Right atrium auricular region (tissue), 2 donors: ENCODE measurements around the gene TRPM6. TPM values are rescaled to one million over a fixed set of nuclear protein-coding genes. Genes with fewer than 3 reads are reported as not detected.

Source experiments
- DNase-seq: peaks from one replicate; pipeline ENCODE4 v3.0.0-alpha.2; 2019; ENCODE audit warnings: low spot score
- H3K27ac ChIP-seq, 2 donors: fragments of 200-600 bp; sonication (generic); 1 replicate in 1 of 2; 2 replicates in 1 of 2; pipeline ENCODE4 v1.5.1; 2016 to 2019
- H3K27me3 ChIP-seq, 2 donors: fragments of 200-600 bp; sonication (generic); one replicate each; pipeline versions ENCODE4 v1.5.1 to v1.6.0; 2017 to 2019
- H3K36me3 ChIP-seq: fragments of 200-600 bp; sonication (generic); one replicate; pipeline ENCODE4 v1.5.1; 2016
- H3K4me1 ChIP-seq, 2 donors: fragments of 200-600 bp; sonication (generic); one replicate each; pipeline versions ENCODE4 v1.5.1 to v1.6.0; 2017 to 2019
- H3K4me3 ChIP-seq, 2 donors: fragments of 200-600 bp; sonication (generic); 1 replicate in 1 of 2; 2 replicates in 1 of 2; pipeline ENCODE4 v1.5.1; 2017 to 2019; ENCODE audit warnings: mild to moderate bottlenecking in 1 of 2, moderate library complexity in 1 of 2
- H3K9me3 ChIP-seq, 2 donors: fragments of 200-600 bp; sonication (generic); one replicate each; pipeline ENCODE4 v1.5.1; 2019
- CTCF ChIP-seq, 2 donors: fragments of 200-600 bp; sonication (generic); IDR thresholded peaks; one replicate each; pipeline ENCODE4 v1.5.1; 2019; ENCODE audit warnings: antibody characterized with exemption in 2 of 2
- total RNA-seq, 2 donors: library from RNA; depleted of rRNA; stranded (reverse); fragments of >200 nt; gene quantifications; one replicate each; pipeline ENCODE4 v1.1.0, GENCODE V29; 2016

The TRPM6 gene
- total RNA-seq, 2 donors from 2014 or later = 0.19 to 0.83 TPM

- TF ChIP-seq CTCF (IDR thresholded peaks at IDR 0.05) = peak; percentile 65 to 84
- no peak overlapping the region for H3K27ac ChIP-seq
Observed at GRCh38 chr9:74777136-74777879, 110.4 kb downstream of the TRPM6 start.

GRCh38 chr9:74775396-74775795, 112.3 kb downstream of the TRPM6 start:
- no peaks in the 10 kb centered on the region for H3K27me3 ChIP-seq
- no peak for DNase-seq
- H3K4me1 ChIP-seq = peaks cover 0 to 4% of the 10 kb centered on the region in 2 donors
- no peak overlapping the region for H3K4me3 ChIP-seq
- no peaks in the 10 kb centered on the region for H3K36me3 ChIP-seq
- TF ChIP-seq CTCF (IDR thresholded peaks at IDR 0.05) = no peak
- H3K27ac ChIP-seq = no peak overlapping the region
- no peaks in the 10 kb centered on the region for H3K9me3 ChIP-seq

More at GRCh38 chr9:74777136-74777879, 110.4 kb downstream of the TRPM6 start:
- no peak overlapping the region for H3K4me3 ChIP-seq
- H3K36me3 ChIP-seq = no peaks in the 10 kb centered on the region
- peaks cover 0 to 4% of the 10 kb centered on the region in 2 donors for H3K4me1 ChIP-seq
- peak; percentile 80 for DNase-seq
- H3K27me3 ChIP-seq = no peaks in the 10 kb centered on the region
- H3K9me3 ChIP-seq = no peaks in the 10 kb centered on the region

- TF ChIP-seq CTCF (IDR thresholded peaks at IDR 0.05) = peak; percentile 70 to 92
- Histone ChIP-seq H3K4me3 (no peak overlapping the region), H3K9me3 (no peaks in the 10 kb centered on the region), H3K27ac (no peak overlapping the region), H3K27me3 (no peaks in the 10 kb centered on the region), H3K36me3 (no peaks in the 10 kb centered on the region), H3K4me1 (peaks cover 0 to 4% of the 10 kb centered on the region in 2 donors)
- peak; percentile 91 for DNase-seq
Observed at GRCh38 chr9:74773886-74774479, 113.7 kb downstream of the TRPM6 start.

GRCh38 chr9:74772121-74772520, 115.6 kb downstream of the TRPM6 start:
- H3K27ac ChIP-seq = no peak overlapping the region
- peaks cover 0 to under 1% of the 10 kb centered on the region in 2 donors for H3K4me1 ChIP-seq
- TF ChIP-seq CTCF (IDR thresholded peaks at IDR 0.05) = no peak
- no peak for DNase-seq
- H3K27me3 ChIP-seq = no peaks in the 10 kb centered on the region
- no peaks in the 10 kb centered on the region for H3K9me3 ChIP-seq
- H3K36me3 ChIP-seq = no peaks in the 10 kb centered on the region
- H3K4me3 ChIP-seq = no peak overlapping the region

DNA sequence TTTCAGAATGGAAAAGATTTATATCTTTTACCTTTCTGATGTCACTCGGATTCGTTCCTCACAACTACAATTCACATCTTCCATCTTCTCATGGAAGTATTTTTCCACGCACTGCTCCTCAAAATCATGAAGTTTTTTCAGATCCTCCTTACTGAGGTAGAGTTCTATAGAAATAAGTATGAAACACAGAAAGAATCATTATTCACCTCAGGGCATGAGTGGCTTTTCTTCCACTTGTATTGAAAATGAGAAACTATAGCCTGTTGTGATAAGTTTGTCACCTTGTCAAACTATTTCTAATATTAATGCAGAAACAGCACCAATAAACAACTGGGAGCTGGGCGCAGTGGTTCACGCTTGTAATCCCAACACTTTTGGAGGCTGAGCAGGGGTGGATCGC, 116.0 kb downstream of the TRPM6 start:
- no peaks in the 10 kb centered on the region for H3K27me3 ChIP-seq

More for the DNA sequence above, 116.0 kb downstream of the TRPM6 start:
- no peak for DNase-seq
- Histone ChIP-seq H3K9me3 (no peaks in the 10 kb centered on the region), H3K4me3 (no peak overlapping the region), H3K27ac (no peak overlapping the region), H3K36me3 (no peaks in the 10 kb centered on the region), H3K4me1 (no peaks in the 10 kb centered on the region)
- TF ChIP-seq CTCF (IDR thresholded peaks at IDR 0.05) = no peak
